HepG2 (cell line): ENCODE data around the gene EXOC3. TPM values are rescaled to one million over a fixed set of nuclear protein-coding genes. Genes with fewer than 3 reads are reported as not detected.

Source experiments
- ATAC-seq: fragments of 200-7000 bp; cut with Tn5 transposase; 3 replicates; pipeline ENCODE4 v1.9.1; 2020; ENCODE audit warnings: mild to moderate bottlenecking, moderate library complexity
- BruUV-seq: library from RNA; stranded (reverse); fragments of 400-500 nt; replicated peaks from 2 replicates; lab custom pipeline; 2021; lab: Mats Ljungman, UMichigan
- CTCF ChIA-PET: fragments of 300-600 bp; formaldehyde crosslinking; extraction: SDS; loops from one replicate; lab custom pipeline; 2021; ENCODE audit warnings: low total read pairs, inconsistent platforms, low intra/inter-chr PET ratio; lab: Yijun Ruan, JAX
- POLR2A ChIA-PET: fragments of 350-600 bp; sonication (Branson Sonifier 250); formaldehyde crosslinking; loops from one replicate; lab custom pipeline; 2020; ENCODE audit warnings: antibody characterized with exemption, inconsistent platforms; lab: Yijun Ruan, JAX
- DNase-seq: peaks from one replicate; pipeline ENCODE4 v3.0.0-alpha.2; 2015; ENCODE audit warnings: low spot score
- FAIRE-seq: peaks from 3 replicates; lab custom pipeline; 2011; peaks lifted over from hg19 to GRCh38; lab: Jason Lieb, UNC
- H2AFZ ChIP-seq: one replicate; pipeline ENCODE4 v1.6.1; 2011; ENCODE audit warnings: low read length, inconsistent platforms
- H3K27ac ChIP-seq: fragments of 300-600 bp; 3 replicates; pipeline ENCODE4 v1.8.0; 2011; ENCODE audit warnings: mixed run types, mild to moderate bottlenecking, mixed read lengths, low read length, inconsistent platforms; ENCODE audit not compliant: insufficient read depth; ENCODE audit errors: extremely low read length
- H3K27me3 ChIP-seq, 2 experiments: fragments of 200-600 bp in 1 of 2; 2 replicates in 1 of 2; 3 replicates in 1 of 2; pipeline versions ENCODE4 v1.6.0 to v1.8.0; 2011; ENCODE audit warnings: low read length in 2 of 2, mild to moderate bottlenecking in 2 of 2, moderate library complexity in 2 of 2, inconsistent platforms in 1 of 2; ENCODE audit not compliant: insufficient read depth in 2 of 2, control insufficient read depth in 1 of 2
- H3K36me3 ChIP-seq, 2 experiments: fragments of 200-600 bp in 1 of 2; replicated peaks in 1 of 2; 2 replicates in 1 of 2; 3 replicates in 1 of 2; pipeline versions ENCODE4 v1.5.1 to v1.8.0; 2011; ENCODE audit warnings: low read length in 2 of 2, inconsistent platforms in 1 of 2; ENCODE audit not compliant: insufficient read depth in 2 of 2, control insufficient read depth in 1 of 2
- H3K4me1 ChIP-seq: 2 replicates; pipeline ENCODE4 v1.5.1; 2012; ENCODE audit warnings: low read length, inconsistent platforms; ENCODE audit not compliant: insufficient read depth
- H3K4me2 ChIP-seq: 2 replicates; pipeline ENCODE4 v1.6.0; 2011; ENCODE audit warnings: low read depth, low read length, inconsistent platforms
- H3K4me3 ChIP-seq, 3 experiments: fragments of 200-600 bp in 1 of 3; sonication (generic), shearing (Covaris generic) in 1 of 3; replicated peaks in 1 of 3; 2 replicates each; pipeline ENCODE4 v1.5.1; 2011 to 2016; ENCODE audit warnings: low read length in 3 of 3, inconsistent platforms in 2 of 3, low read depth in 2 of 3, mild to moderate bottlenecking in 2 of 3, control low read depth in 1 of 3, mixed read lengths in 1 of 3; ENCODE audit not compliant: insufficient read depth in 1 of 3
- H3K79me2 ChIP-seq: one replicate; pipeline ENCODE4 v1.6.1; 2011; ENCODE audit warnings: low read length, inconsistent platforms; ENCODE audit not compliant: insufficient read depth
- H3K9ac ChIP-seq: 2 replicates; pipeline ENCODE4 v1.6.0; 2011; ENCODE audit warnings: mild to moderate bottlenecking, low read depth, low read length, inconsistent platforms; ENCODE audit not compliant: insufficient read depth
- H3K9me3 ChIP-seq: 2 replicates; pipeline ENCODE4 v1.5.1; 2012; ENCODE audit warnings: mild to moderate bottlenecking, low read length
- H4K20me1 ChIP-seq: 2 replicates; pipeline ENCODE4 v1.6.0; 2011; ENCODE audit warnings: inconsistent platforms, mild to moderate bottlenecking, low read length, moderate library complexity; ENCODE audit not compliant: insufficient read depth
- ELF3 ChIP-seq: IDR thresholded peaks from 2 replicates; pipeline ENCODE4 v1.6.1; 2016; ENCODE audit warnings: missing genetic modification reagents, missing compliant biosample characterization
- KDM1A ChIP-seq: IDR thresholded peaks from 2 replicates; pipeline ENCODE4 v1.6.1; 2016; ENCODE audit warnings: missing compliant biosample characterization
- MAF1 ChIP-seq: sonication (generic); formaldehyde crosslinking; IDR thresholded peaks from 2 replicates; pipeline ENCODE4 v1.5.0; 2020; ENCODE audit warnings: missing genetic modification reagents, borderline replicate concordance
- NR2C2 ChIP-seq: sonication (generic); formaldehyde crosslinking; IDR thresholded peaks from 2 replicates; pipeline ENCODE4 v1.4.0; 2020; ENCODE audit warnings: missing genetic modification reagents, mild to moderate bottlenecking, moderate library complexity, borderline replicate concordance
- SYNCRIP ChIP-seq: fragments of 200-400 bp; formaldehyde crosslinking; IDR thresholded peaks from 2 replicates; pipeline ENCODE4 v1.6.1; 2018; ENCODE audit warnings: mild to moderate bottlenecking, low read depth, low read length; ENCODE audit not compliant: insufficient read depth
- ZNF160 ChIP-seq: sonication (generic); formaldehyde crosslinking; IDR thresholded peaks from 2 replicates; pipeline ENCODE4 v1.8.0; 2022; ENCODE audit warnings: mild to moderate bottlenecking, inconsistent platforms, missing genetic modification reagents
- ZNF382 ChIP-seq: sonication (generic); formaldehyde crosslinking; IDR thresholded peaks from 2 replicates; pipeline ENCODE4 v1.5.0; 2020; ENCODE audit warnings: missing genetic modification reagents, mild to moderate bottlenecking, borderline replicate concordance
- WGBS: methylation state at CpG from one replicate; pipeline ENCODE4 v1.1.6; 2017; ENCODE audit warnings: low lambda C conversion rate; 5-methylcytosine and 5-hydroxymethylcytosine counted together
- in situ Hi-C: cut with HindIII; loops from 2 replicates; pipeline ENCODE4 v1.10.0; 2017; ENCODE audit warnings: low pct_unique_long_range_greater_than_20kb; ENCODE audit not compliant: extremely low pct_ligation_motif_present
- intact Hi-C: fragments of 100-400 bp; cut with micrococcal nuclease; formaldehyde crosslinking; loops from one replicate; pipeline ENCODE4 v1.10.0; 2022; ENCODE audit not compliant: unreplicated experiment
- polyA plus RNA-seq, 8 experiments: library from polyadenylated mRNA; depleted of rRNA in 3 of 8; stranded (reverse) in 7 of 8; unstranded in 1 of 8; fragments of >200 nt; fragmentation: Illumina TruSeq in 4 of 8; extraction: Trizol in 4 of 8; gene quantifications; 2 replicates each; pipeline versions ENCODE4 v1.2.1 to v1.2.3, GENCODE V29; 2011 to 2016; ENCODE audit warnings: low read depth in 4 of 8, missing spikeins in 1 of 8, mixed read lengths in 1 of 8; ENCODE audit not compliant: insufficient read depth in 1 of 8
- total RNA-seq, 5 experiments: library from RNA; depleted of rRNA; stranded (reverse); fragments of >200 nt; fragmentation: Illumina TruSeq; extraction: Trizol; gene quantifications; 2 replicates each; pipeline ENCODE4 v1.2.3, GENCODE V29; 2016; ENCODE audit warnings: low read depth in 1 of 5
- TF ChIP-seq, protein P1 (sequence below): sonication (generic); formaldehyde crosslinking; IDR thresholded peaks from 2 replicates; pipeline ENCODE4 v1.4.0; 2020; ENCODE audit warnings: low read depth, mild to moderate bottlenecking, missing genetic modification reagents

Gene EXOC3
- total and polyA plus RNA-seq, 2 of the 13 experiments (the other 11 are each of a cell fraction or from before 2014, with no cell fraction given): 9.2 to 20.5 TPM

DNA sequence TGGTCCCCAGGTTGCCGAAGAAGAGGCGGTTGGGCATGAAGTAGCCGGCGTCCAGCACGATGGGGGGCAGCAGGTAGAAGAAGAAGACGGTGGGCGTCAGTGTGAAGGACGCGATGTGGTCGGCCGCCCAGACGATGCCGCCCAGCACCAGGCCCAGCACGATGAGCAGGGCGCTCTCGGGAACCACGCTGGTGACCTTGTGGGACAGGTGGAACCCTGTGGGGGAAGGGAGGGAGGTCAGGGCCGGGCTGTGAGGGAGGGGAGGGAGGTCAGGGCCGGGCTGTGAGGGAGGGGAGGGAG lies 48.8 kb downstream of the EXOC3 start:
- no TSS peak for BruUV-seq
- TF ChIP-seq NR2C2 (CRISPR knock-in tag) (peak; percentile 37; the same call in 1 of the 2 replicates), ZNF160 (CRISPR knock-in tag) (no peak), ELF3 (CRISPR knock-in tag) (no peak), SYNCRIP (no peak), ZNF382 (CRISPR knock-in tag) (no peak), MAF1 (no peak), KDM1A (no peak)
- TF ChIP-seq, protein P1, sequence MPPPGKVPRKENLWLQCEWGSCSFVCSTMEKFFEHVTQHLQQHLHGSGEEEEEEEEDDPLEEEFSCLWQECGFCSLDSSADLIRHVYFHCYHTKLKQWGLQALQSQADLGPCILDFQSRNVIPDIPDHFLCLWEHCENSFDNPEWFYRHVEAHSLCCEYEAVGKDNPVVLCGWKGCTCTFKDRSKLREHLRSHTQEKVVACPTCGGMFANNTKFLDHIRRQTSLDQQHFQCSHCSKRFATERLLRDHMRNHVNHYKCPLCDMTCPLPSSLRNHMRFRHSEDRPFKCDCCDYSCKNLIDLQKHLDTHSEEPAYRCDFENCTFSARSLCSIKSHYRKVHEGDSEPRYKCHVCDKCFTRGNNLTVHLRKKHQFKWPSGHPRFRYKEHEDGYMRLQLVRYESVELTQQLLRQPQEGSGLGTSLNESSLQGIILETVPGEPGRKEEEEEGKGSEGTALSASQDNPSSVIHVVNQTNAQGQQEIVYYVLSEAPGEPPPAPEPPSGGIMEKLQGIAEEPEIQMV (CRISPR knock-in tag): no peak
- FAIRE-seq: no peak
- H3K79me2 ChIP-seq: no peaks in the 10 kb centered on the region
- no peak overlapping the region for H2AFZ ChIP-seq
- no peaks in the 10 kb centered on the region for H3K9me3 ChIP-seq
- DNase-seq: no peak
- POLR2A ChIA-PET: no interaction called here
- no peak overlapping the region for H3K27ac ChIP-seq
- no peak overlapping the region for H3K9ac ChIP-seq
- no peak overlapping the region for H3K4me3 ChIP-seq
- H3K27me3 ChIP-seq: peaks cover 14 to 75% of the 10 kb centered on the region in 2 experiments
- intact Hi-C loops: no loop called here
- H4K20me1 ChIP-seq: no peaks in the 10 kb centered on the region
- peaks cover 11% of the 10 kb centered on the region for H3K4me1 ChIP-seq
- H3K4me2 ChIP-seq: no peak overlapping the region
- no peaks in the 10 kb centered on the region for H3K36me3 ChIP-seq
- in situ Hi-C loops: no loop called here
- 62% methylated on average over 19 of the region's 19 CpGs for WGBS
- CTCF ChIA-PET: no interaction called here
- no peak for ATAC-seq
